Measurements from ENCODE around the gene CXorf58. TPM values are rescaled to one million over a fixed set of nuclear protein-coding genes. Genes with fewer than 3 reads are reported as not detected.

CXorf58 gene
- total and polyA plus RNA-seq, 2 of the 8 experiments (the other 6 are each of a cell fraction or from before 2014, with no cell fraction given) = 0.05 TPM; not detected in 1

- TF ChIP-seq, protein P1, sequence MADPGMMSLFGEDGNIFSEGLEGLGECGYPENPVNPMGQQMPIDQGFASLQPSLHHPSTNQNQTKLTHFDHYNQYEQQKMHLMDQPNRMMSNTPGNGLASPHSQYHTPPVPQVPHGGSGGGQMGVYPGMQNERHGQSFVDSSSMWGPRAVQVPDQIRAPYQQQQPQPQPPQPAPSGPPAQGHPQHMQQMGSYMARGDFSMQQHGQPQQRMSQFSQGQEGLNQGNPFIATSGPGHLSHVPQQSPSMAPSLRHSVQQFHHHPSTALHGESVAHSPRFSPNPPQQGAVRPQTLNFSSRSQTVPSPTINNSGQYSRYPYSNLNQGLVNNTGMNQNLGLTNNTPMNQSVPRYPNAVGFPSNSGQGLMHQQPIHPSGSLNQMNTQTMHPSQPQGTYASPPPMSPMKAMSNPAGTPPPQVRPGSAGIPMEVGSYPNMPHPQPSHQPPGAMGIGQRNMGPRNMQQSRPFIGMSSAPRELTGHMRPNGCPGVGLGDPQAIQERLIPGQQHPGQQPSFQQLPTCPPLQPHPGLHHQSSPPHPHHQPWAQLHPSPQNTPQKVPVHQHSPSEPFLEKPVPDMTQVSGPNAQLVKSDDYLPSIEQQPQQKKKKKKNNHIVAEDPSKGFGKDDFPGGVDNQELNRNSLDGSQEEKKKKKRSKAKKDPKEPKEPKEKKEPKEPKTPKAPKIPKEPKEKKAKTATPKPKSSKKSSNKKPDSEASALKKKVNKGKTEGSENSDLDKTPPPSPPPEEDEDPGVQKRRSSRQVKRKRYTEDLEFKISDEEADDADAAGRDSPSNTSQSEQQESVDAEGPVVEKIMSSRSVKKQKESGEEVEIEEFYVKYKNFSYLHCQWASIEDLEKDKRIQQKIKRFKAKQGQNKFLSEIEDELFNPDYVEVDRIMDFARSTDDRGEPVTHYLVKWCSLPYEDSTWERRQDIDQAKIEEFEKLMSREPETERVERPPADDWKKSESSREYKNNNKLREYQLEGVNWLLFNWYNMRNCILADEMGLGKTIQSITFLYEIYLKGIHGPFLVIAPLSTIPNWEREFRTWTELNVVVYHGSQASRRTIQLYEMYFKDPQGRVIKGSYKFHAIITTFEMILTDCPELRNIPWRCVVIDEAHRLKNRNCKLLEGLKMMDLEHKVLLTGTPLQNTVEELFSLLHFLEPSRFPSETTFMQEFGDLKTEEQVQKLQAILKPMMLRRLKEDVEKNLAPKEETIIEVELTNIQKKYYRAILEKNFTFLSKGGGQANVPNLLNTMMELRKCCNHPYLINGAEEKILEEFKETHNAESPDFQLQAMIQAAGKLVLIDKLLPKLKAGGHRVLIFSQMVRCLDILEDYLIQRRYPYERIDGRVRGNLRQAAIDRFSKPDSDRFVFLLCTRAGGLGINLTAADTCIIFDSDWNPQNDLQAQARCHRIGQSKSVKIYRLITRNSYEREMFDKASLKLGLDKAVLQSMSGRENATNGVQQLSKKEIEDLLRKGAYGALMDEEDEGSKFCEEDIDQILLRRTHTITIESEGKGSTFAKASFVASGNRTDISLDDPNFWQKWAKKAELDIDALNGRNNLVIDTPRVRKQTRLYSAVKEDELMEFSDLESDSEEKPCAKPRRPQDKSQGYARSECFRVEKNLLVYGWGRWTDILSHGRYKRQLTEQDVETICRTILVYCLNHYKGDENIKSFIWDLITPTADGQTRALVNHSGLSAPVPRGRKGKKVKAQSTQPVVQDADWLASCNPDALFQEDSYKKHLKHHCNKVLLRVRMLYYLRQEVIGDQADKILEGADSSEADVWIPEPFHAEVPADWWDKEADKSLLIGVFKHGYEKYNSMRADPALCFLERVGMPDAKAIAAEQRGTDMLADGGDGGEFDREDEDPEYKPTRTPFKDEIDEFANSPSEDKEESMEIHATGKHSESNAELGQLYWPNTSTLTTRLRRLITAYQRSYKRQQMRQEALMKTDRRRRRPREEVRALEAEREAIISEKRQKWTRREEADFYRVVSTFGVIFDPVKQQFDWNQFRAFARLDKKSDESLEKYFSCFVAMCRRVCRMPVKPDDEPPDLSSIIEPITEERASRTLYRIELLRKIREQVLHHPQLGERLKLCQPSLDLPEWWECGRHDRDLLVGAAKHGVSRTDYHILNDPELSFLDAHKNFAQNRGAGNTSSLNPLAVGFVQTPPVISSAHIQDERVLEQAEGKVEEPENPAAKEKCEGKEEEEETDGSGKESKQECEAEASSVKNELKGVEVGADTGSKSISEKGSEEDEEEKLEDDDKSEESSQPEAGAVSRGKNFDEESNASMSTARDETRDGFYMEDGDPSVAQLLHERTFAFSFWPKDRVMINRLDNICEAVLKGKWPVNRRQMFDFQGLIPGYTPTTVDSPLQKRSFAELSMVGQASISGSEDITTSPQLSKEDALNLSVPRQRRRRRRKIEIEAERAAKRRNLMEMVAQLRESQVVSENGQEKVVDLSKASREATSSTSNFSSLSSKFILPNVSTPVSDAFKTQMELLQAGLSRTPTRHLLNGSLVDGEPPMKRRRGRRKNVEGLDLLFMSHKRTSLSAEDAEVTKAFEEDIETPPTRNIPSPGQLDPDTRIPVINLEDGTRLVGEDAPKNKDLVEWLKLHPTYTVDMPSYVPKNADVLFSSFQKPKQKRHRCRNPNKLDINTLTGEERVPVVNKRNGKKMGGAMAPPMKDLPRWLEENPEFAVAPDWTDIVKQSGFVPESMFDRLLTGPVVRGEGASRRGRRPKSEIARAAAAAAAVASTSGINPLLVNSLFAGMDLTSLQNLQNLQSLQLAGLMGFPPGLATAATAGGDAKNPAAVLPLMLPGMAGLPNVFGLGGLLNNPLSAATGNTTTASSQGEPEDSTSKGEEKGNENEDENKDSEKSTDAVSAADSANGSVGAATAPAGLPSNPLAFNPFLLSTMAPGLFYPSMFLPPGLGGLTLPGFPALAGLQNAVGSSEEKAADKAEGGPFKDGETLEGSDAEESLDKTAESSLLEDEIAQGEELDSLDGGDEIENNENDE (IDR thresholded peaks at IDR 0.05; ENCODE audit: insufficient replicate concordance, low read length) = no peak
- TF ChIP-seq RNF2 (IDR thresholded peaks at IDR 0.05; ENCODE audit: borderline replicate concordance, low read depth, low read length, missing control alignments, poor library complexity, severe bottlenecking) (no peak), TAF1 (IDR thresholded peaks at IDR 0.05; ENCODE audit: low read depth, low read length) (no peak), GABPA (IDR thresholded peaks at IDR 0.05; ENCODE audit: borderline replicate concordance, insufficient read depth, low read length) (no peak), GTF2F1 (IDR thresholded peaks at IDR 0.05; ENCODE audit: borderline replicate concordance, low read depth, low read length) (no peak), RAD21 (IDR thresholded peaks at IDR 0.05 in 1 of 2, conservative IDR thresholded peaks at IDR 0.05 in 1 of 2; ENCODE audit: low read depth in 2 of 2, low read length in 2 of 2) (no peak)
These were observed 46.6 kb downstream of the CXorf58 start (continued) for GRCh38 chrX:23954396-23954795.
